ENCODE results near the gene PELI2.

PELI2 gene

DNA sequence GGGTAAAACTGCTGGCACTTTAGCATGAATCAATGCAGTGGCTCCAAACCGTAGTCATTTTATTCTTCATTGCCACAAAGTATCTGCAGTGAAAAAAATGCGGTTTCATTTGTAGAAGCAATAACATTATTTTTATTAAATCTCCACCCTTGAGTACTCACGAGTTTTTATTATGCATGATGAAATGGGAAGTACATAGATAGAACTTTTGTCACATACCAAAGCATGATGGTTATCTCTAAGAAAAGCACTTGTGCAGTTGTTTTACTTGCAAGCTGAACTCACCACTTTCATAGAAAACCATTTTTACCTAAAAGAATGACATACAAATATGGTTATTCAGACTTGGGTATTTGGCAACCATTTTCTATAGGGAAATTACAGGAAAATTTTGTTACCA is 90.3 kb downstream of the PELI2 start:
- DNase-seq = no peak

DNA sequence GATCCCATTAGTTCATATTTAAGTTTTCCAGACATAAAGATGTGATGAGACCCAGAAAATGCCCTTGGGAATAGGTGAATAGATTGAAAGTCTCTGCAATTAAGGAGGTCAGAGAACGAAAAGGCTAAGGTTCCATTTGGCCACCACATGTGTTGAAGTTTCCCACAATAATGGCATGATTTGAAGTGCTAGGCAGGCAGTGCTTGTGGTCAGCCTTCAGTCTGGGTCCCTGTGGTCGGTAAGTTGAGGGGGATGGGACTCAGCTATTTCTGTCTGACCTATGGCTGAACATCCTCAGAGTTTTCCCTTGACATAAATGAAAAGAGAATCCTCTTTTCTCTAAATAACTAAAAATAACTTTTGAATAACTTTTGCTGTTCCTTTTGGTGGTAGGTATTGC is 92.4 kb downstream of the PELI2 start:
- no peak for DNase-seq

DNA sequence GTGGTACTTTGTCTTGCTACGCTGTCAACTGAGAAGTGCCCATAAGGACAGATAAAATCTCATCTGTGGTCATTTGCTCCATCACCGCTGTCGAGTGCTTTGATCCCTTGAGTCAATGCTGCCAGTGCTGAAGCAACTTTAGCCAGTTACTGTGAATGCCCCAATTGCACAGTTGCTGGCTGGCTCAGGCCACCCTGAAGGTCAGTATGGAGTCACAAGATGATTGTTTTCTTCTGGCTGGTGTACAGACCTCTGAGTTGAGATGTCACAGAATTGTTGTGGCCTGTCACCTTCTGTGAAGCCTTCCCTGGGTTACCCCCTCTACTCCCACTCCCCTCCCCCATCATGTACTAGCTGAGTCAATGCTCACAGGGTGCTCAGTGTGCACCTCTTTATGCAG is 92.9 kb downstream of the PELI2 start:
- no peak for DNase-seq

DNA sequence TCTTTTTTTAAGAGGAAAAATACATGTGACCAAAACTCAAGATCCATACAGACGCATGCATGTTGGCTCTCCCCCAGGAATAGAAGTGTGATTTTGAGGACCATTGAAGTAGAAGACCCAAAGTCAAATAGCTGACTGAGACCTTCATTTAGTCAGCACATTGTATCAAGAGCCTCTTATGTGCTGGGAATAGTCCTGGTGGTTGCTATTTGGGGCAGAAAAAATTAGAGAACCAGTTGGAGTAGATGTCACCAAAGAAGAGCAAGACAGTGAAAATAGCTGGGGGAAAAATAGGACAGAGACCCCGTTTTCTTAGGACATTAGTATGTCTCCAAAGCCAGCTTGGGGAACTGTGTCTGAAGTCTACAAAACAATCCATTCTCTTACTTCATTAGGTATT is 93.6 kb downstream of the PELI2 start:
- DNase-seq = no peak

DNA sequence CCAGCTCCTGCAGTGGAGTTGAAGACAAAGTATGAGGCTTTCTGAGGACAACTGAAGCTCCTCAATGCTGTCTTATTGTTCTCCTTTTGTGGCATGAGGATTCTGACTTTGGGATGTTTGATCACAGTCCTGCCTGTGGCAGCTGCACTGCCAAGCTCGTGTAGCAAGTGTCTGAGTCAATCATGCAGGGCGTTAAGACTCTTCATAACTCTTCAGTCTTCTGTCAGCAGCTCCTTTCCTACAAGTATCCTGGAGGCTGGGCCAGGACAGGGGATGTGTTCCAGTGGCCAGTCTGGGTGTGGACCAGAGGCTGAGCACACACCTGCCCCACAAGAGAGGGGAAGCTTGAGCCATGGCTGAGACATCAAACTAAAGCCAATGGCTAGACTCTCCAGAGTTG is 94.3 kb downstream of the PELI2 start:
- no peak for DNase-seq

DNA sequence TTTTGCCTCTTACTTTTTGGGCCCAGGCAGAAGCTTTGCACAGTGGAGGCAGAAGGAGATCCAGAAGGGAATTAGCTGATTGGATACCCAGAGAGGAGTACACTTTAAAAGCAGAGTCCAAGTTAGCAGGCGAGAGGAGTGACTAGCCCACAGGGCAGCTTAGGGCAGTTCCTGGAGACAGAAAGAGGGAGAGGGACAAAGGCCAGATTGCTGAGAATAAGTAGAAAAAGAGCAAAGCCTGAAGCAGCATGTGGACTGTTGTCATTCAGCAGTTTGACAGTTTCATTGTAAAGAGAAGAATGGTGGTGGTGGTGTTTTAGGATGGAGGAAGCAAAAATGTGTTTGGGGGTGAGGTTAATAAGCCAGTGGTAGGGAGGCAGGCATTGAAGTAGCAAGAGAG is 95.1 kb downstream of the PELI2 start:
- DNase-seq = no peak

DNA sequence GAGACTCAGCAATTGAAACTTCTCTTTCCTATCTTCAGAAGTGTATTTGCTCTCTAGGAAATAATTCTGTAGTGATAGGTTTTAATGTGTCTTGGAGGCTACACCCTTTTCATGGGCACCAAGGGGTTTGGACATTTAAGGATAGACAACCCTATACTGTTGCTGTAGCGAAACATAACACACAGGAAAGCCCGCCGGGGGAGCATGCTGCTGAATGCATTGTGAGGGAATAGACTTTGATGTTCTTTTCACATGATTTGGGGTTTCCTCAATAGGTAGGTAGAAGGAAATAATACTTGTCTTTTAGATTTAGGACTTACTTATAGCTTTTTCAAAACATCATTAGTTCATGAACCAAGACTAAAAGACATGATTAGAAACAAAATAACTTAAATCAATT is 97.0 kb downstream of the PELI2 start:
- DNase-seq = no peak

DNA sequence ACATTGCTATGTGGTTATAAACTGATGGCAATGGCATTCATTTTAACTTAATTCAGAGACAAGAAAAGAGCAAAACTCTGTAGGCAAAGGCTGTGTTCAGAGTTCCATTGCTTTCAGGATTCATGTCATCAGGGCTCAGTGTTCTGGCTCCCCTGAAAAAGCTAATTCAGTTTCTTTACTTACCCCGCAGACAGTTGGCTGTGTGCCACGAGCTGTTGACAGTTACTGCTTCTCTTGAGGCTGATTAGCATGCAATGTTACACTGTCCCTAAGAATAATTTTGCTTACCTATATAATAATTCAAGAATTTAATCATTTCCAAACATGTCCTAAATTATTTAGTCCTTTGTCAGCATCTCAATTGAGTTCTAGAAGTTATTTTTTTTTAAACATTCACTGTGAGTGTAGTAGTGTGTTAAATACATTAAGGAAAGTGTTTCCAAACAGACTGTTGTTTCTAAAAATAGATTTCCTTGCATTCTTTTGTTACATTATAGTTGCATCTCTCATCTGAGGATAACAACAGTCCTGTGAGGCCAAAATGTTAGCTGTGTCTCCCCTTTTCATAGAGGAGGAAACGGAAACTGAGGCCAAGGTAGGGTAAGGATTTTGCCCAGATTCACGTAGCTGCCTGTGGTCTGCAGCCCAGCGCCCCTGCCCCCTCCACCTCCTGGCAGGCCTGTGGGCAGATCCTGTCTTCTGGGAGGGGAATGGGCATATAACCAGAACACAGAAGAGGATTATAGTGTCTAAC is 98.6 kb downstream of the PELI2 start:
- peak; percentile 46 for DNase-seq

DNA sequence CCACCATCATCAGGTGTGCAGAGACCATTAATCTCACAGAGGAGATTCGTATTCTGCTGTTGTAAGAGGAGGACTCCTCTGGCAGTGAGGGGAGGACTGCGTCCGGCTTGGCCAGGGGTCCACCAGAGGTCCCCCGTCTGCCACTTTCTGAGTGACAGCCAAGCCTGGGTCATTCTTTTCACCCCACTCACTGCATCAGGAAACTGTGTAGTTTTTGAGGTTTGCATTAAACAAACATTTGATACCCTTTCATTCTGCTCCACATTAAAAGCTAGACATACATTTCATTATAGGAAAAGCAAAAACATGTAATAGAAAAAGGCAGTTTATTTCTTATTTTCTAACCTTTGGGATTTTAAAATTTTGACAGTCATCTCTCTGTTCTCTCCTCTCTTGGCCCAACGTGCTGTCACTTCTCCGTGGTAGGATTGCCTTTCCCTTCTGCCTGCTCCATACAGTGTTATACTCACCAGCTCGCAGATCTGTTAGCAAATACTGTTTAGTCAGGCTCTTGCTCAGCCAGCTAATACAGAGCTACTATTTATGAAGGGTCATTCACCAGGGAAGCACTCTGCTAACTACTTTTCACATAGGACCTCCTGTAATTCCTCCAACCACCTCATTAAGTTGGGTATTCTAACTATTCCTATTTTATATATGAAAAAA is 99.3 kb downstream of the PELI2 start:
- no peak for DNase-seq

DNA sequence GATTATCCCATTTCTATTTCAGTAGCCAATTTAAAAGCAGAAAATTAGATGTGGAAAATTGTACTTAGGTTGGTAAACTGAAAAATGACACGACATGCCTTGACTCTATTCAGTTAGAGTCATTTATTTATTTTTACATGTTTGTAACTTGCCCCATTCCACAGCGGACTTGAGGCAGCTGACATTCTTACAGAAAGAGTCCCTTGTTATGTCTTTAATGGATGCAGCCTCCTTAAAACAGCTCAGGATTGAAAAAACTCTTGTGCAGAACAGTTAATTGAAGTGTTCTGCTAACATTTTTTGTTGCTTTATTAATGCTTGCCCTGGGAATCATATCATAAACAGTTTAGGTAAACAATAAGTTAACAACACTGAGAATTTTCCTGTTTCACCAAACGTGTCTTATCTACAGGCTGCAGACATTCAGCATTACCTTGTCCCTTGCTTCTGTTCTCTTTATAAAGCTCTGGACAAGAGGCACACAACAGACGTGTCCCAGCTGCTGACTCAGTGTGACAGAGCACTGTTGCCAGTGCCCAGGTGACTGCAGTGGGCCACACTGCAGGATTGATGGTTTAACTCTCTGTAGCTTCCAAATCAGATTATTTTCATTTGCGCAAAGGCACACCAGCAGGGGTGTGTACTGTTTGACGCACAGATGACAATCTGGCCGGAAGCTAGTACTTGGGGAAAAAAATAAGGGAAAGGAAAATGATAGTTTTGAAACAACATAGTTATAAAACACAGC is 101.6 kb downstream of the PELI2 start:
- DNase-seq = no peak

DNA sequence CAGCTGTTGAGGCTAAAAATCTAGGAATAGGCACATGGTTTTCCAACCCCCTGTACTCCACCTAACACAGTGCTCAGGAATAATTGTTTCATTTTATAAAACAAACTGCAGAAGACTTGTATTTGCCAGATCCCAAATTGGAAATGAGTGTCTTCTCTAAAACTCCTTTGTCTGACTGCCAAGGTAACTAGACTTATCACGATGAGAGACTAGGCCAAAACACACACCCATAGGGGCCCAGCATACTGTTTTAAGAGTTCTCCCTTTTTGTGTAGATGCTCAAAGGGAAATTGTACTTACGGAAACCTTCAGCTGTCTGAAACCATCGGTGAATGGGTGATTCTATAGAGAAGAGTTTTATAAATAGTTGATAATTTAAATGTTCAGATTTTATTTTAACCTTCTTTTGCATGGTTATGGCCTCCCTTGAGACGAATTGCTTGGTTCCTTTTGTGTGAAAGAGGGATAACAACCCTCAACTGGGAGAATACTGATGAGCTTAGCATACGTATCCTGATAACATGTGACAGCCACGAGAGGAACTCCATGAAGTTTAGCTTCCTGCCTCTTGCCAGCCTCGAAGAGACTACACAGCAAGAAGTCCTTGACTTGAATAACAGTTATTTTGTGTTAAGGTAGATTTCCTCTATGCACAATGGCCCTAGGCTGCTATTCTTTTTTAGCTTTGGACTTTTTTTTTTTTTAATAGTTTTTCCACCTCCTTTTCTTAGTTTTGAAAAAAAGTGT is 103.3 kb downstream of the PELI2 start:
- DNase-seq = no peak

DNA sequence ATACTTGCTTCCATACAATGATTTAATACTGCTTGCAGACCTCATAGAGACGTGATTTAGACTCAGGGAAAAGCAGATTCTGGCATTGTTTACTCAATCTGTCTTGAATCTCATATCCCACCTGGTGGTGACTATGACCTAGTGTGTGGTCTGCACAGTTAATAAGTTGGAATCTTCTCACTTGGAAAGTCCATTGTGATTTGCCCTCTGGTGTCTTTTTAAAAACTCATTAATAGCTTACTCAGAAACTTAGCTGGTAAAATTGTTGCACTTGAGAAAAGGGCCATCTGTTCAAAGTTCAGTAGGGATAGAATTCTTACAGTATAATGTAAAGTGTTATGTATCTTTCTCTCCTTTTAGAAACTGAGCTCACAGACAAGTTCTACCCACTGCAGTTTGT is 106.0 kb downstream of the PELI2 start:
- DNase-seq = no peak

DNA sequence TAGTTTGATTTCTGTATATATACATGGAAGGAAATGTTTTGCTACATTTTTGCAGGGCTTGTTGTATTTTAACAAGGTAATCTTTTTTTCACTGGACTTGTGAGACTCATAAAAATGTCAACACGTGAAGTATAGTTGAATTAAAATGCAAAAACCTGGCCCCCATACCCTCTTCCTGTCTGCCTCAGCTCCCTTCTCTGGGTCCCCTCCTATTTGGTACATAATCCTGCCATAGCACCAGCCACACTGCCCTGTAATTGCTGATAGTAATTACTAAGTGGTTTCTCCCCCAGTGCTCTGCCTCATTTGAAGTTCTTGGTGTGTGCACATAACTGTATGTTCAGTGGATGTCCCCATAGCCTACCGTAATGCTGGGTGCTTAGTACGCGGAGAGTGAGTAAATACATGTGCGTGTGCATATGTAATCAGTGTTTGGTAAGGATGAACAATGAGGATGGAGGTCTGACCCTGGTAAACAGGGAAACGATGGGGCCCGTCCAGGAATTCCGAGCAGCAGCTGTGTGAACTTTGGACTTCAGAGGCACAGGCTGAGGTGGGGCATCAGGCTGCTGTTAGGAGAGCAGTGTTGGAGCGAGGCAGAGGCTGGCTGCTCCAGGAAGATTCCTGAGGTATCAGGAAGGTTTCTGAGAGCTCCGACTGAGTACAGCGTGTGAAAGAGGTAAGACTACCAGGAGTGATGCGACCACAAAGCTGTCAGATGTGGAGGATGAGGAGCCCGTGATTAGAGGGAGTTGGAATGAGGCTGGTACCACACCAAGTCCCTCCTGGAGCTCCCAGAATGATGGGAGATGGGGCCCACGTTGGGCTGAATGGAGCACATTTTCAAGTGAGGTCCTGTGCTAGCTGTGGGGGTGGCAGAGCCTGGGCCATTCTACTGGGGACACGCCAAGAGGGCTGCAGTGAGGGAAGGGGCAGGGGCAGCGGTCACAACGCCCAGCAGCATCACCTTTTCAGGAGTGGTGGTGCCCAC is 106.8 kb downstream of the PELI2 start:
- DNase-seq = peak; percentile 87

DNA sequence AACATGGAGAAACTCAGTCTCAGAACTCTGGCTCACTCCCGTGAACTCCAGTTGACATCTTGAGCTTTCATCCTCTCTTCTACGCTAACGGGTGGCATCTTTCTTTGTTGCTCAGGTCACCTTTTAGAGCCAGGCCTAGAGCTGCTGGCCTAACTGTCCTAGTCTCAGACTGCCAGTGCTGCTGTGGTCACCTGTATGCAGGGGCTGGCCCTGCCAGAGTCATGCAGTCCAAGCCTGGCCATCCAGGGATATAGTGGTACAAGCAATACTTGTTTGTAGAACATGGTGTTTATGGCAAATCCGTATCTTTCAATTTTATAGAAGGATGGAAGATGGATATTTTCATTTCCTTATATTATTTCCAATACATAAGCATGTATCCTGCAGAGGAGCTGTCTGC is 117.2 kb downstream of the PELI2 start:
- no peak for DNase-seq

DNA sequence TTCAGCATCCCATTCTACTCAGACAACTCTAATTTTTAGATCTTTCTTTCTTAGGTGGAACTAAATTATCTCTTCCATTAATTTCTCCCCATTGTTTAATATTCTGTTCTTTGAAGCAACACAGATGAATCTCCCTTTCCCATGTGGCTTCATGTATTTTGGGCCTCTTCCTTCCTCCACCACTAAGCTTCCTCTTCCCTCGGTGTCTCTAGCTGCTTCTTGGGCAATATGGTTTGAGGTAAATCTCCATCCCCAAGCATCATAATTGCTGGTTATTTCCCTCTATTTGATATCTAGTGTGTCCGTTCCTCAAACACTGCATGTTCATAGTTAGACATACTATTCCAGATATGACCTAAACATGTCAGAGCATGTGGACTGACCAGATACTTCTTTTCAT is 119.2 kb downstream of the PELI2 start:
- DNase-seq = no peak

DNA sequence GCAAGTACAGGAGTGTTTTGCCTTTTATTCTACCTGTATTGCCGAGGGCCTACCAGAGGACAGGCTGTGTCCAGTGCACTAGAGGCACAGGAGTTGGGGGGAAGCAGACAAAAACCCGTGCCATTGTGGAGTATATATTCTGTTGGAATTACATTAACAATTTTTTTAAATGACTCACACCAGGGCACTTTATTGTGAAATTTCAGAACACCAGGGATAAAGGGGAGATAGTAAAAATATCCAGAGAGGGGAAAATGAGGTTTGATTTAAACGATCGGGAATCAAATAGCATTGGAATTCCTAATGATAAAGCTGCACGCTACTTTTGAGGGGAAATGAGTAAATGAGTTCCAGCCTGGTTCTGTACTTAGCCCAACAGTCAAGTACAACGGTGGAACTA is 123.2 kb downstream of the PELI2 start:
- DNase-seq = no peak

DNA sequence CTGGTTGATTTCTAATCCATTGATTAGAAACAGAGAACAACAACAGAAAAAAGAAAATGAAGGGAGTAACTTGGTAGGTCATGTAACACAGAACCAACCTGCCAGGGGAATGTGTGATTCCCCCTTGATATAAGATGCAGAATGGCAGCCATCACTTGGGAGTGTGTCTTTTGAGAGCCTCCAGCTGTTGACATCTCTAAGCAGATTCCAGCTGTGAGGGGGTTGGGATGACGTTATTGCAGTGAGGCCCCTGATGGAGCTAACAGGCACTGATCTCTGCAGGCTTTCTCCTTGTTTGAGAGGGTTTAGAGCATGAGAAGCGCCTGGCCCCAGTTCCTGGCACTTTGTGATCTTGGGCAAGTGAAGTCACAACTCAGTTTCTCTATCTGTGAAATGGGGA is 124.9 kb downstream of the PELI2 start:
- DNase-seq = no peak

DNA sequence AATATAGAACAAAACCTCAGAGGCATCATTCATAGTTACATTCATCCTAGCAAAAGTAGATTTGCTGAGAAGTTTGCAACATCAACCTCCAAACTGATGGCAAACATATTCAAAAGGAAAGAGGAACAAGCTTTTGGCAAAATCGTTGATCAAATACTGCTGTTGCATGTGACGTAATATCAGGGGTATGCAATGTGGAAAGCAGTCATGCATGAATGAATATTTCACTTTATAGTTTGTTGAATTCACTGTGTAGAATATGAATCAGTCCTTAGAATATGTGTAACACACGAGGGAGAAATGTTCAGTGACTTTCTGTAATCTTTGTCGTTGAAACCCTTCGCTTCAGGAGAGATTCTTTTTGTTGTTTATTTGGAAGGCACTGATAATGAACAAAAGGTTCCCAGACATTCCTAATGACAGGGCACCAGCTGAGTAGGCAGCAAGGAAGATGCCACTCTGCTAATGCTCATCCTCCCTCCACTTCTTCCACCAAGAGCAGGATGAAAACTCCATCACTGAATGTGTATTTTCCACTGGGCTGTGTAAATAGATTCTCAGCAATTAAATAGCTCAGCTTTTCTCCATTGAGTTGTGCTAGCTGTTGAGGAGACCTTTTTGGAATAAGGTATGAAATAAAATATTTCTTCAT is 126.1 kb downstream of the PELI2 start:
- DNase-seq = no peak

DNA sequence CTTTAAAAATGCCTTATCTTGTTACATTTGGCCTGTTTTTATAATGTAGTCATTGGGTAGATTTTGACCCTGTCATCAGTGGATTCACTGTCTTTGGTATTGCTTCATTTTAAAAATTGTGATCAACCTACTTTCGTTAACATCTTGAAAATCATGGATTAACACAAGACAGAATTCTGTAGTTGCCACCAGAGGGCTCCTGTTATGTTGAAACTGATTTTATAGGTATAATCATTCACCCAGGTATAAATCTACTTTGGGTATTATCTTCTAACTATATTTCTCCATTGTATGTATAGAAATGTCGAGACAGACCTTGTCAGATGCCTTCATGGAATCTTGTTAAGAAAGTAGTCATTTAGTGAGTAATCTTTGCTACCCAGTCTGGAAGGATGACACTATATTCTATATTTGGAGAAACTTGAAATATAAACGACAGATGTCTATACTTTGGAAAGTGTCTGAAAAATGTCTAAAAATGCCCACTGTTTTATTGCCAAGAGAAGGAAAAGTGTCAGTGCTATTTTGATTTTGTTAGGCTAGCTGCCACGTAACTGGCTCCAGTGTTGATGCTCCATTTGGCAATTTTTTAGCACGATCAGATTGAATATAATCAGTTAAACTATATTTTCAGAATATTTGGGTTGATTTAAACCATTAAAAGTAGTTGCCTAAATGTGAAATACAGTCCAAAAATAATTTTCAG is 129.4 kb downstream of the PELI2 start:
- DNase-seq = no peak

DNA sequence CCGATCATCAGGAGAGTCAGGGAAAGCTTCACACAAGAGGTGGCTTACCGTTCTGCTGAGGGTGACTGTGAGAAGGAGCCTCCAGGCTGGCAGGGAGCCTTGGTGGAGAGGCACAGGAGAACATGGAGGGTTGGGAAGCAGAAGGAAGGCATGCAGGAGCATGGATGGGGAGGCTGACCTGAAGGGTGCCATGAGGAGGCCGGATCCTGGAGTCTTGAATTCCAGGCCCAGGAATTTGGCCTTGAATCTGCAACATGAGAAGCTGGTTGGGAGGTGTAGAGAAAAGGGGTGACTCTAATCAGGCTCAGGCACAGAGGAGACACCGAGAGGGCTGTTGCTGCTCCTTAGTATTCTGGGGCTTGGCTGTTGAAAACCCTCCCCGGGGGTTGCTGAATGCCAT is 130.2 kb downstream of the PELI2 start:
- DNase-seq = no peak

DNA sequence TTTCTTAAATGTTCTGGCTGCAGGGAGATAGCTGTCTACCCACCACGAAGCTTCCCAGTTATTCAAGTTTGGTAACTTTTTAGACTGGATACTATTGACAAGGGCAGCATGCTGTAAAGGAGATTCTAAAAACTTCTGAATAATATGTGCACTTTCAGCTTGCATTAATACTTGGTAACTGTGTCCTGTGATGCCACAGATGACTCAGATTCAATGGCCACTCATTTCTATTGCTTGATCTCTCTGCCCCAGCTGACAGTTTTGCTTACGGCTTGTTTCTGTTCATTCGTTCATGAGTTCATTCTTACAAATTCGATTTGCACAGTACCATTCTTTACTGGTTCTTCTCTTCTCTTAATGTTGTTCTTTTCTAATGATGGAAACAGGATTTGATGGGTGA is 142.8 kb downstream of the PELI2 start:
- no peak for DNase-seq
